SK-N-MC (cell line): ENCODE measurements around the gene OR6Y1.

Experiments used
- DNase-seq: peaks from one replicate; pipeline ENCODE4 v3.0.0-alpha.2; 2011; ENCODE audit warnings: low read depth, low spot score
- H3K27ac ChIP-seq: fragments of 200-600 bp; sonication (generic); 2 replicates; pipeline ENCODE4 v1.5.1; 2016; ENCODE audit warnings: mixed run types
- H3K36me3 ChIP-seq: fragments of 200-600 bp; sonication (generic); 2 replicates; pipeline ENCODE4 v1.6.1; 2017; ENCODE audit warnings: antibody characterized with exemption, low read length, mixed read lengths; ENCODE audit not compliant: insufficient read depth
- H3K4me3 ChIP-seq: fragments of 200-600 bp; sonication (generic); 2 replicates; pipeline ENCODE4 v1.5.1; 2016
- H3K9ac ChIP-seq: fragments of 200-600 bp; sonication (generic); 2 replicates; pipeline ENCODE4 v1.8.0; 2017; ENCODE audit warnings: mixed run types, mixed read lengths; ENCODE audit not compliant: insufficient read length
- H3K9me3 ChIP-seq: fragments of 200-600 bp; sonication (generic); 2 replicates; pipeline ENCODE4 v1.6.1; 2017; ENCODE audit warnings: low read depth, mild to moderate bottlenecking, antibody characterized with exemption, low read length, moderate library complexity, mixed read lengths
- EZH2 ChIP-seq: fragments of 200-600 bp; sonication (generic); IDR thresholded peaks from one replicate; pipeline ENCODE4 v1.6.1; 2017; ENCODE audit warnings: antibody characterized with exemption
- FOXP2 ChIP-seq: optimal IDR thresholded peaks from 2 replicates; pipeline ENCODE3; 2011; ENCODE audit warnings: mild to moderate bottlenecking, moderate library complexity; ENCODE audit not compliant: insufficient read depth; ENCODE audit errors: extremely low read length, control extremely low read depth
- POLR2AphosphoS5 ChIP-seq: IDR thresholded peaks from 2 replicates; pipeline ENCODE4 v1.6.1; 2012; ENCODE audit warnings: mild to moderate bottlenecking, low read depth, low read length, borderline replicate concordance

OR6Y1 gene

GRCh38 chr1:158554352-158554751 lies at the start of gene OR6Y1:
Gene OR6Y1, minus strand, starts transcription at chr1:158554405. Its CDS starts 6,300 bp downstream, at chr1:158548105.
- Histone ChIP-seq H3K36me3 (no peaks in the 10 kb centered on the region), H3K4me3 (no peak within 1 kb of the TSS), H3K9me3 (no peaks in the 10 kb centered on the region), H3K9ac (no peak within 1 kb of the TSS), H3K27ac (no peak within 1 kb of the TSS)
- DNase-seq, result no peak
- no peak for TF ChIP-seq POLR2AphosphoS5
- no peak for TF ChIP-seq EZH2
- TF ChIP-seq FOXP2, result no peak

- Histone ChIP-seq H3K27ac (no peak overlapping the region), H3K9me3 (no peaks in the 10 kb centered on the region), H3K36me3 (no peaks in the 10 kb centered on the region), H3K9ac (no peak overlapping the region), H3K4me3 (no peak overlapping the region)
- no peak for TF ChIP-seq FOXP2
- DNase-seq, result no peak
Observed at GRCh38 chr1:158600735-158601134, 46.5 kb upstream of the OR6Y1 start.

GRCh38 chr1:158586942-158587341 lies 32.7 kb upstream of the OR6Y1 start:
- H3K4me3 ChIP-seq, result no peak overlapping the region
- TF ChIP-seq EZH2 (no peak), POLR2AphosphoS5 (no peak), FOXP2 (no peak)
- no peaks in the 10 kb centered on the region for H3K9me3 ChIP-seq
- no peaks in the 10 kb centered on the region for H3K36me3 ChIP-seq
- no peak overlapping the region for H3K27ac ChIP-seq
- H3K9ac ChIP-seq, result no peak overlapping the region
- no peak for DNase-seq

- Histone ChIP-seq H3K27ac (no peak overlapping the region), H3K36me3 (no peaks in the 10 kb centered on the region), H3K9me3 (no peaks in the 10 kb centered on the region), H3K9ac (no peak overlapping the region), H3K4me3 (no peak overlapping the region)
- TF ChIP-seq POLR2AphosphoS5, result no peak
- no peak for TF ChIP-seq FOXP2
- no peak for TF ChIP-seq EZH2
- no peak for DNase-seq
Observed at GRCh38 chr1:158583962-158584361, 29.8 kb upstream of the OR6Y1 start.

GRCh38 chr1:158579733-158580132 lies 25.5 kb upstream of the OR6Y1 start, which contains the start of gene OR10X1:
Gene OR10X1, minus strand, starts transcription at chr1:158579899. Its CDS starts 0 bp downstream, at chr1:158579899.
- Histone ChIP-seq H3K9me3 (no peaks in the 10 kb centered on the region), H3K36me3 (no peaks in the 10 kb centered on the region), H3K9ac (no peak within 1 kb of the TSS), H3K27ac (no peak within 1 kb of the TSS), H3K4me3 (no peak within 1 kb of the TSS)
- TF ChIP-seq EZH2, result no peak
- TF ChIP-seq FOXP2, result no peak
- TF ChIP-seq POLR2AphosphoS5, result no peak
- DNase-seq, result no peak

- Histone ChIP-seq H3K9ac (no peak overlapping the region), H3K36me3 (no peaks in the 10 kb centered on the region), H3K4me3 (no peak overlapping the region), H3K27ac (no peak overlapping the region), H3K9me3 (no peaks in the 10 kb centered on the region)
- TF ChIP-seq POLR2AphosphoS5 (no peak), FOXP2 (no peak)
- DNase-seq, result no peak
Observed at GRCh38 chr1:158577561-158577960, 23.4 kb upstream of the OR6Y1 start.

GRCh38 chr1:158572226-158572625 lies 18.0 kb upstream of the OR6Y1 start:
- Histone ChIP-seq H3K9me3 (no peaks in the 10 kb centered on the region), H3K4me3 (no peak overlapping the region), H3K27ac (no peak overlapping the region), H3K36me3 (no peaks in the 10 kb centered on the region), H3K9ac (no peak overlapping the region)
- TF ChIP-seq EZH2 (no peak), FOXP2 (no peak), POLR2AphosphoS5 (no peak)
- no peak for DNase-seq

GRCh38 chr1:158570480-158570879 lies 16.3 kb upstream of the OR6Y1 start, which contains the start of gene OR6P1:
Gene OR6P1, minus strand, starts transcription at chr1:158570580. Its CDS starts 6,976 bp downstream, at chr1:158563604.
- Histone ChIP-seq H3K36me3 (no peaks in the 10 kb centered on the region), H3K4me3 (no peak within 1 kb of the TSS), H3K9ac (no peak within 1 kb of the TSS), H3K27ac (no peak within 1 kb of the TSS), H3K9me3 (no peaks in the 10 kb centered on the region)
- no peak for DNase-seq
- TF ChIP-seq FOXP2 (no peak), EZH2 (no peak), POLR2AphosphoS5 (no peak)

GRCh38 chr1:158564608-158565007 lies 10.4 kb upstream of the OR6Y1 start:
- H3K36me3 ChIP-seq, result no peaks in the 10 kb centered on the region
- no peak for DNase-seq
- H3K27ac ChIP-seq, result no peak overlapping the region
- H3K4me3 ChIP-seq, result no peak overlapping the region
- no peaks in the 10 kb centered on the region for H3K9me3 ChIP-seq
- TF ChIP-seq EZH2 (no peak), POLR2AphosphoS5 (no peak), FOXP2 (no peak)
- no peak overlapping the region for H3K9ac ChIP-seq

- Histone ChIP-seq H3K36me3 (no peaks in the 10 kb centered on the region), H3K9ac (no peak overlapping the region), H3K9me3 (no peaks in the 10 kb centered on the region), H3K27ac (no peak overlapping the region), H3K4me3 (no peak overlapping the region)
- TF ChIP-seq FOXP2 (no peak), EZH2 (no peak), POLR2AphosphoS5 (no peak)
- no peak for DNase-seq
Observed at GRCh38 chr1:158563853-158564252, 9.6 kb upstream of the OR6Y1 start.
